T-helper 17 cell (primary cell): ENCODE results near the gene ANKRD13A. TPM values are rescaled to one million over a fixed set of nuclear protein-coding genes. Genes with fewer than 3 reads are reported as not detected.

Source experiments
- total RNA-seq, 4 donors: library from RNA in 2 of 4; stranded (reverse) in 2 of 4; gene quantifications; one replicate each; pipeline ENCODE4 v1.2.3 and lab custom pipeline; 2022 to 2026

The ANKRD13A gene
- total RNA-seq, 2 donors from 2014 or later: 78.8 to 87.5 TPM

Other genes with a start within 250 kb of the ANKRD13A start
- gene TRPV4, start 166.0 kb upstream of the ANKRD13A start, total RNA-seq: not detected
- gene GLTP, start 118.9 kb upstream of the ANKRD13A start, total RNA-seq: 10 to 100 TPM; 28.3 to 29.4 TPM
- 10 to 100 TPM; 17.6 to 18.7 TPM for gene TCHP, start 99.2 kb upstream of the ANKRD13A start, total RNA-seq
- 10 to 100 TPM; 84.9 to 95.9 TPM for gene GIT2, start 3.1 kb upstream of the ANKRD13A start, total RNA-seq
- gene C12orf76, start 49.1 kb downstream of the ANKRD13A start, total RNA-seq: 10 to 100 TPM; 12.7 to 20.2 TPM
- gene IFT81, start 124.9 kb downstream of the ANKRD13A start, total RNA-seq: under 1 TPM; 0.42 to 0.86 TPM